ENCODE data around the gene ARPC2.
A peak's percentile ranks its signal among the peaks of the same experiment; 100 is the strongest.
"Not testable (repeated sequence)": the region's sequence is repeated elsewhere in the genome, so short reads cannot be mapped to it uniquely, and the experiment has no call there.

ARPC2 gene

DNA sequence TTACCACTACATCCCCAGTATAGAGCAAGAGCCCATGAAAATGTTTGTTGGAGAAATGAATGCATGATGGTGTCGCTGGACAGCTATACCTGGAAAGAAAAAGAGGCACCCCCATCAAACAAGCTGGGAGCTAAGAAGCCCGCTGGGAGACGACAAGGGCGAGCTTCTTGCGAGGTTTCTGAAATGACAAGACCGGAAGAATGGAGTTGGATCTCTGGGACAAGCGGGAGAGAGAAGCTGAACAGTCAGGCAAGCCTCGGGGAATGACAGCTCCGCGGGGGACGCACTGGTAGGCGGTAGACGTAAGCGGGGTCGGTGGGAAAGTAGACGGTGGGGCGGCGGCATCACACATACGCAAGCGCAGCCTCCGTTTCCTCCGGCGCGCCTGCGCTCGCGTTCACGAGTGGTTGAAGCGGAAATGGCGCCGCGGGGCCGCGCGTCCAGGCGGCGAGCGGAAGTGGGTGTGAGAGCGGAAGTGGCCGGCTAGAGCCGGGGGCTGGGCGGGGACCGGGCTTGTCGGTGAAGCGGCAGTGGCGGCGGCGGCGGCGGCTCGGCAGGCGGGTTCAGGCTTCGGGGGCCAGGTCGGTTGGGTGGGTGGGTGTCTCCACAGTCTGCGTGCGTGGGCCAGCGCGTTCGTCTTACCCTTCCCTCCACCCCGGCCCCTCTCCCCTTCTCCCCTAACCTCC, at the start of gene ARPC2:
ARPC2 (plus strand) TSS at position 516 of the 686 bp plus-strand sequence. CDS start 282 bp downstream, outside the sequence.
- peak; percentile 95 for TF ChIP-seq POLR2A (IDR thresholded peaks at IDR 0.05; ENCODE audit: low read length)
- TF ChIP-seq GATA1 (IDR thresholded peaks at IDR 0.05; ENCODE audit: low read depth, low read length): no peak
- peak; percentile 92 to 95 for DNase-seq

- DNase-seq: no peak
- TF ChIP-seq POLR2A (IDR thresholded peaks at IDR 0.05; ENCODE audit: low read length) (no peak), GATA1 (IDR thresholded peaks at IDR 0.05; ENCODE audit: low read depth, low read length) (no peak)
Observed at GRCh38 chr2:218168016-218168415, 49.0 kb upstream of the ARPC2 start.

DNA sequence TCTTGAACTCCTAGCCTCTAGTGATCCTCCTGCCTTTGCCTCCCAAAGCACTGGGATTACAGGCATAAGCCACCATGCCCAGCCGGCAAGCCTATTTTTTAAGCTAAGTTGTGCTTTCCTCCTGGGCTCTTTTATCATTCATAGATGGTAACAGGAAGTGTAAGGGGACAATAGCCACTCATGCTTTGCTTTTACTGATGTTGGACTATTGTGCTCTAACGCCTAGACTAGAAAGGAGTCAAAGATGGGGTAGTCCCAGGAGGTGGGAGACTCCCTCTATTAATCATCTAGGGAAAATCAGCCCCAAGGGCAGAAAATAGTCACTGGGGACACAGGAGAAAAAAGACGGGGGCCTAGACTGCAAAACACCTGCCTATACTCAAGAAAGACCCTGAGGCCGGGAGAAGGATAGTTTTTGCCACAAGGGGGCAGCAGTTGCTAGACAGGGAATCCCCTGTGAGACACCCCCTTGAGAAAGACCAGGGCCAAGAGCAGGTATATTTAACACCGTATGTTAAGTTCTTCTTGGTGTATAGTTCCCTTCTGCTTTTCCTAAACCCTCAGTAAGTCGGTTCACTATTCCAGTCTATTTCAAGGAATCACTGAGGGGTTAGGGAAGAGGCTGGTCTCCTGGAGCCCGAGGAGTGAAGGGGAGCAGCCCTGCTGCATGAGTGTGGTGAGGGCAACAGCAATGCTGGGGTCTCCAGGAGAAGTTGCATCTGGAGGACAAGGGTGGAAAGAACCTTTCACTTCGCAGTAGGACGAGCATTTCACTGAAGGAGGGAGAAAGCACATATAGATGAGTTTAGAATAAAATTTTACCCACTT, 48.1 kb upstream of the ARPC2 start:
- DNase-seq: peak; percentile 49 to 78
- TF ChIP-seq GATA1 (IDR thresholded peaks at IDR 0.05; ENCODE audit: low read depth, low read length) (no peak), POLR2A (IDR thresholded peaks at IDR 0.05; ENCODE audit: low read length) (no peak)

- no peak for DNase-seq
- TF ChIP-seq GATA1 (IDR thresholded peaks at IDR 0.05; ENCODE audit: low read depth, low read length) (no peak), POLR2A (IDR thresholded peaks at IDR 0.05; ENCODE audit: low read length) (no peak)
Observed at GRCh38 chr2:218169757-218170546, 47.0 kb upstream of the ARPC2 start.

- not testable (repeated sequence) for DNase-seq
Observed at GRCh38 chr2:218171744-218172143, 45.2 kb upstream of the ARPC2 start.

- TF ChIP-seq POLR2A (IDR thresholded peaks at IDR 0.05; ENCODE audit: low read length) (no peak), GATA1 (IDR thresholded peaks at IDR 0.05; ENCODE audit: low read depth, low read length) (no peak)
- DNase-seq: no peak
Observed at GRCh38 chr2:218172845-218173244, 44.1 kb upstream of the ARPC2 start.

GRCh38 chr2:218179782-218180181, 37.2 kb upstream of the ARPC2 start:
- TF ChIP-seq GATA1 (IDR thresholded peaks at IDR 0.05; ENCODE audit: low read depth, low read length): no peak
- no peak for TF ChIP-seq POLR2A (IDR thresholded peaks at IDR 0.05; ENCODE audit: low read length)
- DNase-seq: no peak

- TF ChIP-seq GATA1 (IDR thresholded peaks at IDR 0.05; ENCODE audit: low read depth, low read length) (no peak), POLR2A (IDR thresholded peaks at IDR 0.05; ENCODE audit: low read length) (no peak)
- DNase-seq: peak in 1 of 2 experiments; percentile 38
Observed at GRCh38 chr2:218180467-218181114, 36.4 kb upstream of the ARPC2 start.

DNA sequence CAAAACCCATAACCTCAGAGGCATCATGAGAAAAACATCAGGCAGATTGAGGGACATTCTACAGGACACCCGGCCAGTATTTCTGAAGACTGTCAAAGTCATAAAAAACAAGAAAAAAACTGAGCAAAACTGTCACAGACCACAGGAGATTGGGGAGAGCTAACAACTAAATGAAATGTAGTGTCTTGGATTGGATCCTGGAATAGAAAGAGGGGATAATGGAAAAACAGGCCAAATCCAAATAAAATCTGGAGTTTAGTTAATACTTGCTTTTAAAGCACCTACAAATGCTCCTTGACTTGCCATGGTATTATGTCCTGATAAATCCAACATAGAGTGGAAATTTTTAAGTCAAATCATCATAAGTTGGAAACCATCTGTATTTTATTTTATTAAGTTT, 32.7 kb upstream of the ARPC2 start:
- TF ChIP-seq GATA1 (IDR thresholded peaks at IDR 0.05; ENCODE audit: low read depth, low read length) (no peak), POLR2A (IDR thresholded peaks at IDR 0.05; ENCODE audit: low read length) (no peak)
- no peak for DNase-seq

DNA sequence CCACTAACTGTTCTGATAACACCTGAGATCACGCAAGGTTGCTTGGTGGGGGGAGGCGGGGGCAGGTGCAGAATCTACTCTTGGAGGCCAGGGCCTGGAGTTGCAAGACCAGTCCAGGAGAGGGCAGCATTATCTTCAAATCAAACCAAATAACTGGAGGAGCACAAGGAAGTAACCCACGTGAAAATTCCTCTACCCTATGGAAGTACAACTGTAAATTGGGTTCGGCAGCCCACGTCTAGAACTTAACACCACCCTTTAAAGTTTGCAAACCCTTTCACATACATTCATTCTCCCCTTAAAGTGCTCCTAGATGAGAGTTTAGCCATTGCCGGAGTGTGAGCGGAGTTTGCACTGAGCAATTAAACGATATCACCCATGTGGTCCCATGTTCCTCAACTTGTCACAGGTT, 30.6 kb upstream of the ARPC2 start:
- TF ChIP-seq POLR2A (IDR thresholded peaks at IDR 0.05; ENCODE audit: low read length) (no peak), GATA1 (IDR thresholded peaks at IDR 0.05; ENCODE audit: low read depth, low read length) (no peak)

GRCh38 chr2:218186876-218187275, 30.1 kb upstream of the ARPC2 start:
- TF ChIP-seq POLR2A (IDR thresholded peaks at IDR 0.05; ENCODE audit: low read length) (no peak), GATA1 (IDR thresholded peaks at IDR 0.05; ENCODE audit: low read depth, low read length) (no peak)
- no peak for DNase-seq

More for the DNA sequence above, 30.6 kb upstream of the ARPC2 start:
- peak; percentile 63 to 81 for DNase-seq

- DNase-seq: no peak
- no peak for TF ChIP-seq POLR2A (IDR thresholded peaks at IDR 0.05; ENCODE audit: low read length)
- no peak for TF ChIP-seq GATA1 (IDR thresholded peaks at IDR 0.05; ENCODE audit: low read depth, low read length)
Observed at GRCh38 chr2:218187296-218188015, 29.5 kb upstream of the ARPC2 start.

DNA sequence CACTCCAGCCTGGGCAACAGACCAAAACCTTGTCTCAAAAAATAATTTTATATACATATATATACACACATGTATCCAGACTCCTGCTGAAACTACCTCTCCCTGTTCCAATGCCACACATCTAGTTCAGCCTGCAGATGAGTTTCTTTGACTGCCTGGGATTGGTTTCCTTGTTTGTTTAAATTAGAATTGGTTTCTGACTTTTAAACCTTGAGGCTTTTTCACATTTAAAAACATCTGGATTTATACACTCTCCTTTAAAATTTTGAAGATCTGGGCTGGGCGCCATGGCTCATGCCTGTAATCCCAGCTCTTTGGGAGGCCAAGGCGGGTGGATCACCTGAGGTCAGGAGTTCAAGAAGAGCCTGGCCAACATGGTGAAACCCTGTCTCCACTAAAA, 28.5 kb upstream of the ARPC2 start:
- DNase-seq: no peak
- TF ChIP-seq POLR2A (IDR thresholded peaks at IDR 0.05; ENCODE audit: low read length) (no peak), GATA1 (IDR thresholded peaks at IDR 0.05; ENCODE audit: low read depth, low read length) (no peak)
